HG02938 (cell line): ENCODE results near the gene CATSPER1.
"Not testable (repeated sequence)": the region's sequence is repeated elsewhere in the genome, so short reads cannot be mapped to it uniquely, and the experiment has no call there.

Source experiments
- ATAC-seq: cut with Tn5 transposase; IDR thresholded peaks from one replicate; pipeline ENCODE4 v1.9.1; 2021; ENCODE audit warnings: mild to moderate bottlenecking, moderate library complexity; ENCODE audit not compliant: unreplicated experiment

The CATSPER1 gene

GRCh38 chr11:66020618-66021357 lies 5.5 kb downstream of the CATSPER1 start:
- no peak for ATAC-seq

GRCh38 chr11:66020212-66020611 lies 6.1 kb downstream of the CATSPER1 start:
- no peak for ATAC-seq

GRCh38 chr11:66017321-66017720 lies 9.0 kb downstream of the CATSPER1 start:
- ATAC-seq: no peak

- ATAC-seq: no peak
Measured at GRCh38 chr11:66016793-66017177, 9.5 kb downstream of the CATSPER1 start.

- no peak for ATAC-seq
Measured at GRCh38 chr11:66015936-66016792, 10.1 kb downstream of the CATSPER1 start.

- ATAC-seq: no peak
Measured at GRCh38 chr11:66015454-66015881, 10.8 kb downstream of the CATSPER1 start.

- no peak for ATAC-seq
Measured at GRCh38 chr11:66014804-66015453, 11.3 kb downstream of the CATSPER1 start.

- ATAC-seq: no peak
Measured at GRCh38 chr11:66013762-66014100, 12.5 kb downstream of the CATSPER1 start.

GRCh38 chr11:66012946-66013761 lies 13.1 kb downstream of the CATSPER1 start:
- ATAC-seq: no peak

- ATAC-seq: no peak
Measured at GRCh38 chr11:66012371-66012945, 13.8 kb downstream of the CATSPER1 start.

- ATAC-seq: no peak
Measured at GRCh38 chr11:66011785-66012303, 14.4 kb downstream of the CATSPER1 start, which contains the start of gene CST6. CST6 (plus strand) TSS chr11:66012008; CDS start chr11:66012045, 37 bp downstream.

GRCh38 chr11:66011239-66011784 lies 15.0 kb downstream of the CATSPER1 start:
- no peak for ATAC-seq

- ATAC-seq: not testable (repeated sequence)
Measured at GRCh38 chr11:66010036-66010435, 16.2 kb downstream of the CATSPER1 start.

GRCh38 chr11:66008468-66009101 lies 17.7 kb downstream of the CATSPER1 start:
- no peak for ATAC-seq

- ATAC-seq: no peak
Measured at GRCh38 chr11:66008095-66008467, 18.2 kb downstream of the CATSPER1 start.

- no peak for ATAC-seq
Measured at GRCh38 chr11:66007201-66007634, 19.1 kb downstream of the CATSPER1 start.

GRCh38 chr11:66006891-66007176 lies 19.4 kb downstream of the CATSPER1 start:
- ATAC-seq: no peak

GRCh38 chr11:66006134-66006890 lies 20.0 kb downstream of the CATSPER1 start:
- ATAC-seq: no peak

- ATAC-seq: no peak
Measured at GRCh38 chr11:66004186-66004585, 22.1 kb downstream of the CATSPER1 start.
